Activated B cell treated with CpG ODN at 0.5 μM for 24 hours (primary cell): ENCODE data around the gene PRKCB. TPM values are rescaled to one million over a fixed set of nuclear protein-coding genes. Genes with fewer than 3 reads are reported as not detected.
"Not testable (repeated sequence)": the region's sequence is repeated elsewhere in the genome, so short reads cannot be mapped to it uniquely, and the experiment has no call there.

ENCODE experiments used
- ATAC-seq: fragments of 200-7000 bp; cut with Tn5 transposase; one replicate; pipeline ENCODE4 v1.10.0; 2021; ENCODE audit warnings: low read depth, mild to moderate bottlenecking, moderate library complexity
- CTCF ChIA-PET: fragments of 350-600 bp; sonication (Branson Sonifier 250); formaldehyde crosslinking; loops from one replicate; lab custom pipeline; 2021; ENCODE audit warnings: antibody characterized with exemption; lab: Charles Lee
- POLR2A ChIA-PET: fragments of 350-600 bp; sonication (Branson Sonifier 250); formaldehyde crosslinking; loops from one replicate; lab custom pipeline; 2021; ENCODE audit warnings: antibody characterized with exemption; lab: Charles Lee
- DNase-seq: peaks from one replicate; pipeline ENCODE4 v3.0.0; 2022
- H3K27ac Mint-ChIP-seq: one replicate; pipeline ENCODE4 v1.8.0; 2020; ENCODE audit warnings: mixed read lengths
- H3K27me3 Mint-ChIP-seq: one replicate; pipeline ENCODE4 v1.8.0; 2021; ENCODE audit warnings: mixed read lengths
- H3K36me3 Mint-ChIP-seq: one replicate; pipeline ENCODE4 v1.8.0; 2021; ENCODE audit warnings: low read depth, mixed read lengths
- H3K4me1 Mint-ChIP-seq: one replicate; pipeline ENCODE4 v1.8.0; 2021; ENCODE audit warnings: mixed read lengths
- H3K4me3 Mint-ChIP-seq: one replicate; pipeline ENCODE4 v1.8.0; 2020; ENCODE audit warnings: mild to moderate bottlenecking, mixed read lengths
- H3K9me3 Mint-ChIP-seq: one replicate; pipeline ENCODE4 v1.8.0; 2020; ENCODE audit warnings: mixed read lengths
- CTCF ChIP-seq: fragments of 200-600 bp; IDR thresholded peaks from one replicate; pipeline ENCODE4 v1.8.0; 2022; ENCODE audit warnings: antibody characterized with exemption, mild to moderate bottlenecking
- intact Hi-C: fragments of 100-400 bp; cut with micrococcal nuclease; formaldehyde crosslinking; loops from one replicate; pipeline ENCODE4 v1.15.1; 2024
- total RNA-seq: library from RNA; stranded (reverse); gene quantifications from 2 replicates; pipeline ENCODE4 v1.2.3, GENCODE V29; 2022

The PRKCB gene
- total RNA-seq, 1 donor from 2014 or later = 146 TPM

GRCh38 chr16:24232936-24233335 is 397.2 kb downstream of the PRKCB start:
- Mint-ChIP-seq H3K27ac (no peak overlapping the region), H3K4me3 (no peak overlapping the region), H3K4me1 (no peaks in the 10 kb centered on the region), H3K27me3 (peaks cover 9% of the 10 kb centered on the region), H3K36me3 (no peaks in the 10 kb centered on the region), H3K9me3 (peaks cover 3% of the 10 kb centered on the region)
- intact Hi-C loops = no loop called here
- no peak for ATAC-seq
- no peak for DNase-seq
- ChIA-PET POLR2A (interaction anchor here (0.6 kb wide), 1 partner anchor 1991 kb away, joined by 6 read pairs; no protein-coding TSS in a partner anchor), CTCF (no interaction called here)
- TF ChIP-seq CTCF = no peak

GRCh38 chr16:24234737-24235136 is 399.0 kb downstream of the PRKCB start:
- Mint-ChIP-seq H3K9me3 (peaks cover 6% of the 10 kb centered on the region), H3K27me3 (peaks cover 9% of the 10 kb centered on the region), H3K27ac (no peak overlapping the region), H3K36me3 (no peaks in the 10 kb centered on the region), H3K4me3 (no peak overlapping the region), H3K4me1 (no peaks in the 10 kb centered on the region)
- ChIA-PET CTCF (interaction anchor here (1.3 kb wide), 1 partner anchor 18 kb away, joined by 3 read pairs; no protein-coding TSS in a partner anchor), POLR2A (no interaction called here)
- no peak for DNase-seq
- TF ChIP-seq CTCF = no peak
- ATAC-seq = no peak
- intact Hi-C loops = no loop called here

- no peak for DNase-seq
- H3K36me3 Mint-ChIP-seq = no peaks in the 10 kb centered on the region
- intact Hi-C loops = no loop called here
- ATAC-seq = no peak
- H3K27ac Mint-ChIP-seq = no peak overlapping the region
- ChIA-PET POLR2A (no interaction called here), CTCF (interaction anchor here (1.3 kb wide), 1 partner anchor 17 kb away, joined by 3 read pairs; no protein-coding TSS in a partner anchor)
- TF ChIP-seq CTCF = no peak
- no peak overlapping the region for H3K4me3 Mint-ChIP-seq
- no peaks in the 10 kb centered on the region for H3K4me1 Mint-ChIP-seq
- peaks cover 9% of the 10 kb centered on the region for H3K27me3 Mint-ChIP-seq
- H3K9me3 Mint-ChIP-seq = peaks cover 6% of the 10 kb centered on the region
Measured at GRCh38 chr16:24235806-24236205, 400.0 kb downstream of the PRKCB start.

- intact Hi-C loops, H3K4me3 Mint-ChIP-seq, CTCF ChIA-PET, ATAC-seq, H3K27ac Mint-ChIP-seq, H3K9me3 Mint-ChIP-seq, H3K4me1 Mint-ChIP-seq, POLR2A ChIA-PET, H3K36me3 Mint-ChIP-seq, H3K27me3 Mint-ChIP-seq, DNase-seq: not testable (repeated sequence)
Measured at GRCh38 chr16:24238846-24239245, 403.1 kb downstream of the PRKCB start.

- CTCF ChIA-PET = no interaction called here
- POLR2A ChIA-PET = no interaction called here
- no peak for TF ChIP-seq CTCF
- Mint-ChIP-seq H3K9me3 (no peaks in the 10 kb centered on the region), H3K27me3 (peaks cover 37% of the 10 kb centered on the region), H3K4me1 (peaks cover 5% of the 10 kb centered on the region), H3K4me3 (no peak overlapping the region), H3K27ac (no peak overlapping the region), H3K36me3 (no peaks in the 10 kb centered on the region)
- DNase-seq = no peak
- intact Hi-C loops = no loop called here
- ATAC-seq = no peak
Measured at GRCh38 chr16:24246911-24247607, 411.3 kb downstream of the PRKCB start.
